ENCODE data around the gene ALOX5AP.
A peak's percentile ranks its signal among the peaks of the same experiment; 100 is the strongest.
"Not testable (repeated sequence)": the region's sequence is repeated elsewhere in the genome, so short reads cannot be mapped to it uniquely, and the experiment has no call there.

Gene ALOX5AP

DNA sequence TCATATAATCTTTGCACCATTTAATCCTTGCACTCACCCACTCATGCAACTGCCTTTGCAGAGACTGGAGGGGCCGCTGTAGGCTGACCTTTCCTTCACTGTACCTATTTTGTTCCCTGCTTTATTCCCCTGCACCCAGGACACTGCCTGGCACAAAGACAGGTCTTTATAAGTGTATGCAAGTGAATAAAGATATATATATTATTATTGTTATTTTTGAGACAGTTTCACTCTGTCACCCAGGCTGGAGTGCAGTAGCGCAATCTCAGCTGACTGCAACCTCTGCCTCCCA lies 3.8 kb downstream of the ALOX5AP start:
- DNase-seq: no peak

GRCh38 chr13:30739761-30740642 lies 4.7 kb downstream of the ALOX5AP start:
- DNase-seq: peak; percentile 84

- DNase-seq: no peak
Measured at GRCh38 chr13:30742901-30743300, 7.6 kb downstream of the ALOX5AP start.

- no peak for DNase-seq
Measured at GRCh38 chr13:30743319-30744055, 8.1 kb downstream of the ALOX5AP start.

DNA sequence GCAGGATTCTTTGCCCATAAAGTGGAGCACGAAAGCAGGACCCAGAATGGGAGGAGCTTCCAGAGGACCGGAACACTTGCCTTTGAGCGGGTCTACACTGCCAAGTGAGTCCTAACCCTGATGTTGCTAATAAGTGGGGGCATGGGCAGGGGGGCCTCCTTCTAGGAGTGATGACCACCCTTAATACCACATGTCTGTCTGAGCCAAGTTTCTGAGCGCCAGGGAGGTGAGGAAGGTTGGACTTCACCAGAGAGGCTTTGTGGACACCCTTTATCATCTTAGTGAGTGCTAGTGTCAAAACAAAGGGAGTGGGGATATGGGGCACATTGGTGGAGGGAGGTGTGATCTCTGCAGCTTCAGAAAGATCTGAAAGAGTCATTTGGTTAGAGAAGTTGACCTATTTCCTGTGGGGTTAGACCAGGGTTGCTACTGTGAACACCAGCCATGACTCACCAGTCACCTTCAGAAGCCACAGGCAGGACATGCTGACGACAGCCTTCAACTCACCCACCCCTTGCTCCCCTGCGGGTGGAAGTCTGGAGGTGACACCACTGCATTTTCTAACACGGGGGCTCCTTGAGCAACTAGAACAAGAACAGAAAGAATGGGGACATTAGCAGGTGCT lies 8.8 kb downstream of the ALOX5AP start:
- peak; percentile 76 for DNase-seq

- DNase-seq: no peak
Measured at GRCh38 chr13:30744681-30745077, 9.3 kb downstream of the ALOX5AP start.

DNA sequence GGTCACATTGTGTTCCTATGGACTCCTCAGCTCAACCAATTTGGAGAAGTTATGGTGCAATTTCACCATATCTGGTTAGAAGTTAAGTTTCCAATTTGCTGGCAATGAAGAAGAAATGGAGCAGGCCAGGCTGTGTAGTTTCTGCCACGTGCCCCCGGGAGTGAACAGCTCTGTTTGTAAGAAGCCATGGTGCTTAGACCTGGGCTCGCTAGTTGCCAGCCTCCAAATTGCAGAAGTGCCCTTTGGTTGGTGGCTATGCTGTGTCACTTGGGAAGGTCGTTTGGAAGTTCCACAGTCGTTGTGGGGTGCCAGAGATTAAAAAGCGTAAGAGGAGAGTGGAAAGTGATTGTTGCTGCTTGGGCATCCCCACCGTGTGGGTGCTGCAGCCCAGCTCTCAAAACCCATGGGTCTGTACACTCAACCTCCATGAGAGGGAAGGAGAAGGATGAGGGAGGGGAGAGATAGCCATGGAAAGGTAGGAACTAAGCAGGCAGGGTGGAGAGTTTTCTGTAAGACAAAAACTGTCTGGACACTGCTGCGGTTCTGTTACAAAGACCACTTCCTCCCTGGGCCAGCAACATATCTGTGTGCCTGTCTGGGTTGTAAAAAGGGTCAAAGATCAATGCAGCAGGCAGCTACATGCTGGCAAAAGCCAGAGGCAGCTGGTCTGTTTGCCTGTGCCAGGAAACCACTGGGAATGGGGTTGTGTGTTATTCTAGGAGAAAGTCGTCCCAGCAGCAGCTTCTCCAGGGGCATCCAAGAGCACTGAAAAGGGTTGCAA lies 10.8 kb downstream of the ALOX5AP start:
- DNase-seq: peak; percentile 24

DNA sequence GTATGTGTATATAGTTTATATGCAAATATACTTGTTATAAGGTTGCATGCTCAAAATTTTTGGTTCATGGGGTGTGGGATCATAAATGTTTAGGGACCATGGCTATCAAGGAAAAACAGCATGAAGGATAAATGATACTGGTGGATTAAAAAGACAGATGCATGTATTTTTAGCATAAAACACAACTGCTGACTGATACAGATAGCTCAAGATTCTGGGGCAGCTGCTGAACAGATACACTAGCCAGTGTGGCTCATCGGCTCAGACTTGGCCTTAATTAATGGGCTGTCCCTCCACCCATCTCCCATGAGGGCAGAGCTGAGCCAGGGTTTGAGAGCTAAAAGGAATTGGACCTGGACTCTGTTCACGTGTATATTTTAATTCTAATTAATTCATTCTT lies 11.4 kb downstream of the ALOX5AP start:
- DNase-seq: peak; percentile 30

DNA sequence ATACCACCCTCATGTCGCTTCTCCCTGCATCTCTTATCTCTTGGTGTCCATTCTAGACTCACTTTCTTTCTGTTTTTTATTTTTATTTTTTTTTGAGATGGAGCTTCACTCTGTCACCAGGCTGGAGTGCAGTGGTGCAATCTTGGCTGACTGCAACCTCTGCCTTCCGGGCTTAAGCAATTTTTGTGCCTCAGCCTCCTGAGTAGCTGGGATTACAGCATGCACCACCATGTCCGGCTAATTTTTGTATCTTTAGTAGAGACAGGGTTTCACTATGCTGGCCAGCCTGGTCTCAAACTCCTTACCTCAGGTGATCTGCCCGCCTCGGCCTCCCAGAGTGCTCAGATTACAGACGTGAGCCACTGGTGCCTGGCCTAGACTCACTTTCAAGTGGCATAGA lies 12.5 kb downstream of the ALOX5AP start:
- DNase-seq: not testable (repeated sequence)

- DNase-seq: no peak
Measured at GRCh38 chr13:30748717-30749116, 13.4 kb downstream of the ALOX5AP start.

- no peak for DNase-seq
Measured at GRCh38 chr13:30750036-30750435, 14.7 kb downstream of the ALOX5AP start.

GRCh38 chr13:30751183-30751933 lies 16.0 kb downstream of the ALOX5AP start:
- no peak for DNase-seq

DNA sequence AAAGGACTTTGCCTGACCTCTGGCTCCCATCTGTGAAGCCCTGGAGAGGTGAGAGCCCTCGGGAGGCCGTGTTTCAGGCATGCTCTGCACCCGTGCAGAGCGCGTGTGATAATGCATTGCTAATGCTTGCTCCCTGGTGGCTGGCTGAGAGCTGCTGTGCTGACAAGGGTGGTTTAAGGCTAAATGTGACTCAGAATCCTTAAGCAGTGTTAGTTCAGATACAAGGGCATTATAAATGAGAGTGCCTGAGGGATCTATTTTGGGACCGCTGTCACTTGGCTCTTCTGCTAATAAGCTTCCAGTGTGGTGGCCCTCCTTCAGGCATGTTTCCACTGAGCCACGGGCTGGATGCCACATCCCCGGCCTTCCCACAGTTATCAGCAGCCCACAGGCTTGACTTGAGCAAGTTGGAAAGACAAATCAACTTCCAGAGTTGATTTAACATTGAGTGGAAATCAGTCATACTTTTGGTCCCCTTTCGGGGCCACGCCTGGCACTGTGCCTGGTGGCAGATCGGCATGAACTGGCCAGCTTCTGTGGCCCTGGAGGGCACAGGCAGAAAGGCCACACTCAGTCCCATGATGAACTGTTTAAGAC lies 17.0 kb downstream of the ALOX5AP start:
- no peak for DNase-seq

DNA sequence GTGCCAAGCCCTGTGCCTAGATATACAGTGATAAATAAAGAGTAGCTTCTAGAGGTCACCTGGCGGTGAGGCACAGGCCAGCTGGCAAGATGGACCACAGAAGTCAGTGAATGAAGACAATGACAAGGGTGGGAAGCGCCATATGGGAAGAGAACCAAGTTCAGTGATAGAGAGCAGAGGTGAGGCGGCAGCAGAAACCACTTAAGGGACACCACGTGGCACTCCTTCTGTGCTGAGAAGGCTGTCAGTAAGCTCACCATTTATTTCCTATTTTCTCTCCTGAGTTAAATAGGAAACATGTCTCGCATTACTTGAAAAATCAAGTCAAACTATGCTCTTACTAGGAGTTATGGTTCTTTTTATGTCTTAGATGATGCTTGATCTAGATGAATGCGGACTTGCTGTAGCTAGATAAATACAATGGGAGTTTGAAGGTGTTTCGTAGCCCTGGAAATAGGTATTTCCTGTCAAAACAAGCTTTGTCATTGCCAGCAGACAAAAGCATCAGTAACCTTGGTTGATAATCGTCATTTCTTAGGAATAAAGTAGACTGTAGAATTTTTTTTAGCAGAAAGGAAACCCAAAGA lies 17.8 kb downstream of the ALOX5AP start:
- no peak for DNase-seq

- no peak for DNase-seq
Measured at GRCh38 chr13:30755678-30756077, 20.3 kb downstream of the ALOX5AP start.

- no peak for DNase-seq
Measured at GRCh38 chr13:30757026-30757742, 21.8 kb downstream of the ALOX5AP start.

- no peak for DNase-seq
Measured at GRCh38 chr13:30759748-30760147, 24.4 kb downstream of the ALOX5AP start.

- DNase-seq: no peak
Measured at GRCh38 chr13:30762643-30763042, 27.3 kb downstream of the ALOX5AP start.

DNA sequence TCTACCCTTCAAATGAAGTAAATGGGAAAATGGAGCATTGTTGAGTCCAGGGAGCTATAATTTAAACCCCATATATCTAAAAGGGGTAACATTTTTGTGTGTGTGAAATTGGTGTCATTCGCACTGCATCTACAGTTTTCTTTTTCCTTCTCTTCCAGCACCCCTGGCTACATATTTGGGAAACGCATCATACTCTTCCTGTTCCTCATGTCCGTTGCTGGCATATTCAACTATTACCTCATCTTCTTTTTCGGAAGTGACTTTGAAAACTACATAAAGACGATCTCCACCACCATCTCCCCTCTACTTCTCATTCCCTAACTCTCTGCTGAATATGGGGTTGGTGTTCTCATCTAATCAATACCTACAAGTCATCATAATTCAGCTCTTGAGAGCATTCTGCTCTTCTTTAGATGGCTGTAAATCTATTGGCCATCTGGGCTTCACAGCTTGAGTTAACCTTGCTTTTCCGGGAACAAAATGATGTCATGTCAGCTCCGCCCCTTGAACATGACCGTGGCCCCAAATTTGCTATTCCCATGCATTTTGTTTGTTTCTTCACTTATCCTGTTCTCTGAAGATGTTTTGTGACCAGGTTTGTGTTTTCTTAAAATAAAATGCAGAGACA lies 28.6 kb downstream of the ALOX5AP start:
- no peak for DNase-seq

- no peak for DNase-seq
Measured at GRCh38 chr13:30766231-30766630, 30.9 kb downstream of the ALOX5AP start.

Data from hematopoietic multipotent progenitor cell treated with erythropoietin and hydrocortisone succinate and interleukin-3 and kit ligand, for 6 days (in vitro differentiated cells).